H1 (cell line): ENCODE measurements around the gene ULK1. TPM values are rescaled to one million over a fixed set of nuclear protein-coding genes. Genes with fewer than 3 reads are reported as not detected.

Experiments
- CHD7 ChIP-seq: fragments of 300-600 bp; sonication (generic); IDR thresholded peaks from 2 replicates; pipeline ENCODE4 v1.7.1; 2012; ENCODE audit warnings: low read length, moderate library complexity, mild to moderate bottlenecking, inconsistent platforms; ENCODE audit not compliant: insufficient replicate concordance
- CTCF ChIP-seq, 3 experiments: IDR thresholded peaks; 1 replicate in 2 of 3; 2 replicates in 1 of 3; pipeline versions ENCODE4 v1.5.1 to v1.6.1; 2011; ENCODE audit warnings: low read length in 3 of 3, mild to moderate bottlenecking in 3 of 3, inconsistent platforms in 2 of 3, low read depth in 1 of 3, moderate library complexity in 1 of 3; ENCODE audit not compliant: insufficient read depth in 1 of 3; ENCODE audit errors: control extremely low read depth in 1 of 3
- JUN ChIP-seq: IDR thresholded peaks from 2 replicates; pipeline ENCODE4 v1.6.1; 2011; ENCODE audit warnings: low read depth, mild to moderate bottlenecking, improper control_type of control experiment, low read length
- PHF8 ChIP-seq: fragments of 200-600 bp; sonication (generic); conservative IDR thresholded peaks from 2 replicates; pipeline ENCODE4 v1.7.1; 2012; ENCODE audit warnings: low read depth, mild to moderate bottlenecking, inconsistent platforms, low read length, moderate library complexity
- POLR2AphosphoS5 ChIP-seq: IDR thresholded peaks from 2 replicates; pipeline ENCODE4 v1.6.1; 2011; ENCODE audit warnings: low read depth, low read length
- POU5F1 ChIP-seq: IDR thresholded peaks from 2 replicates; pipeline ENCODE4 v1.6.1; 2011; ENCODE audit warnings: low read depth, mild to moderate bottlenecking, low read length, moderate library complexity
- polyA plus RNA-seq, 7 experiments: library from polyadenylated mRNA; depleted of rRNA in 3 of 7; stranded (reverse) in 5 of 7; unstranded in 2 of 7; fragments of >200 nt in 5 of 7; fragments of 200-250 nt in 2 of 7; gene quantifications; 1 replicate in 5 of 7; 2 replicates in 1 of 7; 4 replicates in 1 of 7; pipeline versions ENCODE4 v1.2.1 to v1.2.3, GENCODE V29; 2011 to 2013; ENCODE audit warnings: missing spikeins in 2 of 7, mixed read lengths in 2 of 7
- total RNA-seq: library from RNA; stranded (reverse); fragmentation: NEBNext Ultra II Directional; extraction: Animal tissue kit (Norgen Biotek cat#: 25700); gene quantifications from 2 replicates; pipeline ENCODE4 v1.2.1, GENCODE V29; 2021

The ULK1 gene
- total and polyA plus RNA-seq, 2 of the 8 experiments (the other 6 are each of a cell fraction or from before 2014, with no cell fraction given) = 13.0 to 44.1 TPM

- no peak for TF ChIP-seq CTCF (IDR thresholded peaks at IDR 0.05; ENCODE audit: control extremely low read depth in 1 of 3, insufficient read depth in 1 of 3, low read depth in 1 of 3, low read length in 3 of 3)
- TF ChIP-seq POLR2AphosphoS5 = no peak
- no peak for TF ChIP-seq JUN
- no peak for TF ChIP-seq POU5F1
- no peak for TF ChIP-seq PHF8
- no peak for TF ChIP-seq CHD7
Measured at GRCh38 chr12:131934535-131934934, 40.1 kb downstream of the ULK1 start (continued).
